Activated CD4-positive, CD25-positive, alpha-beta regulatory T cell treated with anti-CD3 and anti-CD28 coated beads, Interleukin-2, amount 50 U/mL, for 24 hours (primary cell): ENCODE data around the gene C17orf50.

Experiments
- ATAC-seq, 2 donors: fragments of 150-1000 bp; cut with Tn5 transposase; one replicate each; pipeline ENCODE4 v1.10.0; 2021; ENCODE audit warnings: mild to moderate bottlenecking in 1 of 2, moderate library complexity in 1 of 2

Gene C17orf50

GRCh38 chr17:35757243-35757642, 3.4 kb upstream of the C17orf50 start:
- no peak for ATAC-seq

- no peak for ATAC-seq
Observed at GRCh38 chr17:35761601-35762000, 914 bp downstream of the C17orf50 start.

GRCh38 chr17:35763767-35764122, 3.1 kb downstream of the C17orf50 start:
- no peak for ATAC-seq

- ATAC-seq = peak; percentile 96
Observed at GRCh38 chr17:35764123-35764991, 3.7 kb downstream of the C17orf50 start.

GRCh38 chr17:35765086-35765710, 4.5 kb downstream of the C17orf50 start:
- no peak for ATAC-seq

- no peak for ATAC-seq
Observed at GRCh38 chr17:35765756-35766488, 5.2 kb downstream of the C17orf50 start.

- ATAC-seq = no peak
Observed at GRCh38 chr17:35766489-35766877, 5.8 kb downstream of the C17orf50 start.

- ATAC-seq = no peak
Observed at GRCh38 chr17:35766903-35767510, 6.3 kb downstream of the C17orf50 start.

GRCh38 chr17:35768797-35769196, 8.1 kb downstream of the C17orf50 start:
- ATAC-seq = no peak

- no peak for ATAC-seq
Observed at GRCh38 chr17:35769895-35770486, 9.3 kb downstream of the C17orf50 start.

GRCh38 chr17:35773129-35773528, 12.4 kb downstream of the C17orf50 start:
- no peak for ATAC-seq

- ATAC-seq = no peak
Observed at GRCh38 chr17:35773679-35774425, 13.2 kb downstream of the C17orf50 start.

GRCh38 chr17:35774499-35774898, 13.8 kb downstream of the C17orf50 start:
- ATAC-seq = no peak

- ATAC-seq = no peak
Observed at GRCh38 chr17:35775039-35775438, 14.4 kb downstream of the C17orf50 start.

GRCh38 chr17:35775583-35775982, 14.9 kb downstream of the C17orf50 start:
- no peak for ATAC-seq

- no peak for ATAC-seq
Observed at GRCh38 chr17:35778641-35779196, 18.0 kb downstream of the C17orf50 start.

- no peak for ATAC-seq
Observed at GRCh38 chr17:35780950-35781349, 20.3 kb downstream of the C17orf50 start.

- no peak for ATAC-seq
Observed at GRCh38 chr17:35784895-35785294, 24.2 kb downstream of the C17orf50 start.

- no peak for ATAC-seq
Observed at GRCh38 chr17:35786941-35787432, 26.3 kb downstream of the C17orf50 start.

GRCh38 chr17:35788477-35789368, 28.0 kb downstream of the C17orf50 start:
- peak; percentile 20 to 35 for ATAC-seq
